H1 (cell line): ENCODE data around the gene GLG1. TPM values are rescaled to one million over a fixed set of nuclear protein-coding genes. Genes with fewer than 3 reads are reported as not detected.

Experiments
- BCL11A ChIP-seq, 2 experiments: IDR thresholded peaks; one replicate each; pipeline ENCODE4 v1.6.1; 2011; ENCODE audit warnings: low read depth in 2 of 2, low read length in 2 of 2, mild to moderate bottlenecking in 2 of 2
- CHD1 ChIP-seq: IDR thresholded peaks from 2 replicates; pipeline ENCODE4 v1.6.1; 2012; ENCODE audit warnings: low read depth, low read length, improper control_type of control experiment
- CHD7 ChIP-seq: fragments of 300-600 bp; sonication (generic); IDR thresholded peaks from 2 replicates; pipeline ENCODE4 v1.7.1; 2012; ENCODE audit warnings: low read length, moderate library complexity, mild to moderate bottlenecking, inconsistent platforms; ENCODE audit not compliant: insufficient replicate concordance
- E2F6 ChIP-seq: IDR thresholded peaks from 2 replicates; pipeline ENCODE4 v1.6.1; 2012; ENCODE audit warnings: inconsistent platforms
- KDM4A ChIP-seq: IDR thresholded peaks from one replicate; pipeline ENCODE4 v1.7.1; 2012; ENCODE audit warnings: low read depth, mild to moderate bottlenecking, moderate library complexity, low read length, inconsistent platforms; ENCODE audit not compliant: severe bottlenecking
- RXRA ChIP-seq: IDR thresholded peaks from 2 replicates; pipeline ENCODE4 v1.6.1; 2011; ENCODE audit warnings: low read depth, mild to moderate bottlenecking, low read length, moderate library complexity; ENCODE audit not compliant: insufficient read depth
- SP1 ChIP-seq: IDR thresholded peaks from 2 replicates; pipeline ENCODE4 v1.6.1; 2011; ENCODE audit warnings: low read depth, low read length
- SRF ChIP-seq: IDR thresholded peaks from 2 replicates; pipeline ENCODE4 v1.6.1; 2011; ENCODE audit warnings: mild to moderate bottlenecking, low read depth, low read length, moderate library complexity
- TAF7 ChIP-seq: optimal IDR thresholded peaks from 2 replicates; pipeline ENCODE3; 2011; ENCODE audit warnings: low read depth, mild to moderate bottlenecking, inconsistent platforms, low read length, moderate library complexity, borderline replicate concordance
- polyA plus RNA-seq, 7 experiments: library from polyadenylated mRNA; depleted of rRNA in 3 of 7; stranded (reverse) in 5 of 7; unstranded in 2 of 7; fragments of >200 nt in 5 of 7; fragments of 200-250 nt in 2 of 7; gene quantifications; 1 replicate in 5 of 7; 2 replicates in 1 of 7; 4 replicates in 1 of 7; pipeline versions ENCODE4 v1.2.1 to v1.2.3, GENCODE V29; 2011 to 2013; ENCODE audit warnings: missing spikeins in 2 of 7, mixed read lengths in 2 of 7
- total RNA-seq: library from RNA; stranded (reverse); fragmentation: NEBNext Ultra II Directional; extraction: Animal tissue kit (Norgen Biotek cat#: 25700); gene quantifications from 2 replicates; pipeline ENCODE4 v1.2.1, GENCODE V29; 2021

Gene GLG1
- total and polyA plus RNA-seq, 2 of the 8 experiments (the other 6 are each of a cell fraction or from before 2014, with no cell fraction given): 53.4 to 139 TPM

- TF ChIP-seq CHD7 (no peak), E2F6 (peak; percentile 60; the same call in 1 of the 2 replicates), SRF (no peak; the same call in 1 of the 2 replicates), SP1 (no peak), RXRA (no peak), TAF7 (peak; percentile 77), KDM4A (no peak), CHD1 (no peak), BCL11A (IDR thresholded peaks at IDR 0.05; ENCODE audit: low read depth in 2 of 2, low read length in 2 of 2) (no peak)
These were observed at the start of gene GLG1 (continued) for GRCh38 chr16:74606521-74607309.
